Uterus (tissue), 4 donors: Measurements from ENCODE around the gene INTU. TPM values are rescaled to one million over a fixed set of nuclear protein-coding genes. Genes with fewer than 3 reads are reported as not detected.

Experiments
- DNase-seq, 2 donors: peaks; one replicate each; pipeline ENCODE4 v3.0.0-alpha.2; 2019 to 2020
- H3K27ac ChIP-seq, 2 donors: fragments of 200-600 bp; sonication (generic); 1 replicate in 1 of 2; 2 replicates in 1 of 2; pipeline ENCODE4 v1.5.1; 2016 to 2018
- H3K27me3 ChIP-seq, 2 donors: fragments of 200-600 bp; sonication (generic); one replicate each; pipeline ENCODE4 v1.5.1; 2018 to 2019; ENCODE audit warnings: control low read depth in 1 of 2
- H3K36me3 ChIP-seq, 2 donors: fragments of 200-600 bp; sonication (generic); one replicate each; pipeline ENCODE4 v1.5.1; 2019; ENCODE audit warnings: control low read depth in 1 of 2
- H3K4me1 ChIP-seq, 2 donors: fragments of 200-600 bp; sonication (generic); one replicate each; pipeline ENCODE4 v1.5.1; 2018 to 2019; ENCODE audit warnings: control low read depth in 1 of 2
- H3K4me3 ChIP-seq, 2 donors: fragments of 200-600 bp; sonication (generic); 1 replicate in 1 of 2; 2 replicates in 1 of 2; pipeline ENCODE4 v1.5.1; 2018 to 2019; ENCODE audit warnings: mild to moderate bottlenecking in 1 of 2
- H3K9me3 ChIP-seq, 2 donors: fragments of 200-600 bp; sonication (generic); one replicate each; pipeline ENCODE4 v1.5.1; 2019; ENCODE audit warnings: control low read depth in 1 of 2
- POLR2A ChIP-seq, 2 donors: fragments of 450-650 bp; IDR thresholded peaks; one replicate each; pipeline ENCODE4 v1.6.1; 2016; ENCODE audit warnings: antibody characterized with exemption in 2 of 2, mild to moderate bottlenecking in 1 of 2, moderate library complexity in 1 of 2
- intact Hi-C: fragments of 100-400 bp; cut with DNase I; formaldehyde crosslinking; loops from one replicate; pipeline ENCODE4 v1.15.1; 2023; ENCODE audit warnings: low total_unique reads
- total RNA-seq, 4 donors: library from RNA; depleted of rRNA in 3 of 4; stranded (reverse); fragments of >200 nt in 3 of 4; gene quantifications; one replicate each; pipeline versions ENCODE4 v1.1.0 to v1.2.4, GENCODE V29; 2014 to 2023
- TF ChIP-seq, protein P1 (sequence below), 4 experiments: fragments of 200-600 bp in 2 of 4; fragments of 450-650 bp in 2 of 4; sonication (generic) in 2 of 4; IDR thresholded peaks; one replicate each; pipeline ENCODE4 v1.5.1; 2016 to 2019; ENCODE audit warnings: antibody characterized with exemption in 4 of 4, mild to moderate bottlenecking in 2 of 4, moderate library complexity in 1 of 4
- donor health status: DM: yes; HTN: yes; CAD: no.

The INTU gene
- total RNA-seq, 4 donors from 2014 or later = 5.3 to 31.5 (median 11.4) TPM

DNA sequence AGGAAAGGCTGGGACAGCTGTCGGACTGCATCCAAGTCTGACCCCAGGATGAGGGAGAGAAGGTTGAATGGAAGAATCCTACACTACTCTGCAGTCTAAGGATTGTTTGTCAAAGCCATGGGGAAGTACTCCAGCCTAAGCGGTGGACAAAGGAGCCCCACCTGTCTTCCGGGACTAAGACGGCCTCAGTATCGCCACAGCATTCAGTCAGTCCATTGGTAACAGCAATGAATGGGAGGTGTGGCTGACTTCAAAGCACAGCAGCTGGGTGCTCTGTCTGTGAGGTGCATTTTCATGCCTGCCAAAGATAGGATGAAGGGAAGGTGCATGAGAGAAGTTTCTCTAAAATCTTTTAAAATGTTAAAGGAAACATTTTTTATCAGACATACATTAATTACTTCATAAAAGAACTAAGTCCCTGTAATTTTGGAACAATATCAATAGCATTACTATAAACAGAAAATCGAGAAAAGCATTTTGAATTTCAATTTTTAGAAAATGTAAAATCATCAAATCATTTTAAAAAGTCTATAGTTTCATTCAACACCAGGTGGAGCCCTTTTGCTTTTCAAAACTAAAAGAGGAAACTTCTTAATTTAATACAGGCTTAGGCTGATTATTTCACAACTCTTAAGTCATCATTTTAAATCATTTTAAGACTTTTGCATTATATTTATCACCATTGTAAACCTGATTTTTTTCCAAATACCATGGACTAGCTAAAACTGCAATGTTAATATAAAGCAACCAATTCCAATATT, 27.6 kb upstream of the INTU start:
- Histone ChIP-seq H3K27me3 (no peaks in the 10 kb centered on the region), H3K4me3 (no peak overlapping the region), H3K4me1 (no peaks in the 10 kb centered on the region), H3K27ac (no peak overlapping the region), H3K9me3 (no peaks in the 10 kb centered on the region), H3K36me3 (no peaks in the 10 kb centered on the region)
- intact Hi-C loops = no loop called here
- TF ChIP-seq POLR2A (IDR thresholded peaks at IDR 0.05) = no peak
- TF ChIP-seq, protein P1, sequence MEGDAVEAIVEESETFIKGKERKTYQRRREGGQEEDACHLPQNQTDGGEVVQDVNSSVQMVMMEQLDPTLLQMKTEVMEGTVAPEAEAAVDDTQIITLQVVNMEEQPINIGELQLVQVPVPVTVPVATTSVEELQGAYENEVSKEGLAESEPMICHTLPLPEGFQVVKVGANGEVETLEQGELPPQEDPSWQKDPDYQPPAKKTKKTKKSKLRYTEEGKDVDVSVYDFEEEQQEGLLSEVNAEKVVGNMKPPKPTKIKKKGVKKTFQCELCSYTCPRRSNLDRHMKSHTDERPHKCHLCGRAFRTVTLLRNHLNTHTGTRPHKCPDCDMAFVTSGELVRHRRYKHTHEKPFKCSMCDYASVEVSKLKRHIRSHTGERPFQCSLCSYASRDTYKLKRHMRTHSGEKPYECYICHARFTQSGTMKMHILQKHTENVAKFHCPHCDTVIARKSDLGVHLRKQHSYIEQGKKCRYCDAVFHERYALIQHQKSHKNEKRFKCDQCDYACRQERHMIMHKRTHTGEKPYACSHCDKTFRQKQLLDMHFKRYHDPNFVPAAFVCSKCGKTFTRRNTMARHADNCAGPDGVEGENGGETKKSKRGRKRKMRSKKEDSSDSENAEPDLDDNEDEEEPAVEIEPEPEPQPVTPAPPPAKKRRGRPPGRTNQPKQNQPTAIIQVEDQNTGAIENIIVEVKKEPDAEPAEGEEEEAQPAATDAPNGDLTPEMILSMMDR (IDR thresholded peaks at IDR 0.05) = peak; percentile 37 to 56 (median 47)
- DNase-seq = no peak

DNA sequence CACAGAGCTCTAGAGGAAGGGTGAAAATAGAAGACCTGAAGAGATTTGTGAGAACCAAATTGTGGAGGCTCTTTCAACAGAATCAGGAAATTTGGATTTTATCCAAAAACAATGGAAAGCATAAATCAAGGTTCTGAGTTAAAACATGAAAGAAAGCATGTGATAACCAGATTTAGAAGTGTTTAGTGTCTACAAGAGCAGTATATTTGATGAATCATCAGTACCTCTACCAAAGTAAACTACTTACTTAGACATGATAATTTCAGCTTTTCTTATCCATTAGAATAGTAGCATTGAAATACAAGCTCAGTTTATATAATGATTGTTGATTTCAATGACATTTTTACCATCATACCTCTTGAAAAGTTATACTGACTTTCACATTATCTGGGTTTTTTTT, 25.9 kb upstream of the INTU start:
- H3K36me3 ChIP-seq = no peaks in the 10 kb centered on the region
- H3K4me1 ChIP-seq = no peaks in the 10 kb centered on the region
- TF ChIP-seq POLR2A (IDR thresholded peaks at IDR 0.05) = no peak
- TF ChIP-seq, protein P1 (IDR thresholded peaks at IDR 0.05) = no peak
- no peaks in the 10 kb centered on the region for H3K9me3 ChIP-seq
- no peak for DNase-seq
- intact Hi-C loops = no loop called here
- no peak overlapping the region for H3K27ac ChIP-seq
- no peaks in the 10 kb centered on the region for H3K27me3 ChIP-seq
- no peak overlapping the region for H3K4me3 ChIP-seq

DNA sequence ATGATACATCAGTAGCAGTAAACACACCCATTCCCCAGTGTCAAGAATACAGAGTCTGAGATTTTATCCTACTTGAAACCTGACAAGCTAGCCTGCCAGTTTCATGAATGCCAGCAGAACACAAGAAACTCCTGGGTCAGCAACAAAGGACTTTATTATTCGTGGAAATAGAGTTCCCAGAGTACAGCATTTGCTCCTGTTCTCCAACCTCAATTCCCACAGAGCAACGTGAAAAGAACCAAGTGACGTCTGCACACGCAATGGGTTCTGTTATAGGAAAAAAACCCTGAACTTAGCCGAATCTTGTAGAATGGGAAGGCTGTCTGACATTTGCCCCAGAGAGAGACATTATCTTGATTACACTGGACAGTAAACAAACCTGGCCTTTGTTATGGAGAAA, 23.3 kb upstream of the INTU start:
- H3K36me3 ChIP-seq = no peaks in the 10 kb centered on the region
- H3K9me3 ChIP-seq = no peaks in the 10 kb centered on the region
- no peaks in the 10 kb centered on the region for H3K4me1 ChIP-seq
- TF ChIP-seq, protein P1 (IDR thresholded peaks at IDR 0.05) = no peak
- TF ChIP-seq POLR2A (IDR thresholded peaks at IDR 0.05) = no peak
- no peak overlapping the region for H3K27ac ChIP-seq
- intact Hi-C loops = no loop called here
- no peak overlapping the region for H3K4me3 ChIP-seq
- H3K27me3 ChIP-seq = no peaks in the 10 kb centered on the region
- no peak for DNase-seq

DNA sequence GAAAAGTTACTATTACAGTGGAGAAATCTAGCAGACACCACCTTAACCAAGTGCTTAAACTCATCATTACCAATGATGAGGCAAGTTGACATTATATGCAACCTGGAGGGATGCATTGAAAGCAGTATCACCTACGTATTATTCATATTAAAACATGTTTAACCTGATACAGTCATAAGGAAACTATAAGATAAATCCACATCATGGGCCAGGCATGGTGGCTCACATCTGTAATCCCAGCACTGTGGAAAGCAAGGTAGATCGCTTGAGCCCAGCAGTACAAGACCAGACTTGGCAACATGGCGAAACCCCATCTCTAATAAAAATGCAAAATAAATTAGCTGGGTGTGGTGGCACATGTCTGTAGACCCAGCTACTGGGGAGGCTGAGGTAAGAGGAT, 22.3 kb upstream of the INTU start:
- Histone ChIP-seq H3K27me3 (no peaks in the 10 kb centered on the region), H3K9me3 (no peaks in the 10 kb centered on the region), H3K4me3 (no peak overlapping the region), H3K4me1 (no peaks in the 10 kb centered on the region), H3K36me3 (no peaks in the 10 kb centered on the region), H3K27ac (no peak overlapping the region)
- DNase-seq = no peak
- intact Hi-C loops = no loop called here
- TF ChIP-seq, protein P1 (IDR thresholded peaks at IDR 0.05) = no peak
- no peak for TF ChIP-seq POLR2A (IDR thresholded peaks at IDR 0.05)

DNA sequence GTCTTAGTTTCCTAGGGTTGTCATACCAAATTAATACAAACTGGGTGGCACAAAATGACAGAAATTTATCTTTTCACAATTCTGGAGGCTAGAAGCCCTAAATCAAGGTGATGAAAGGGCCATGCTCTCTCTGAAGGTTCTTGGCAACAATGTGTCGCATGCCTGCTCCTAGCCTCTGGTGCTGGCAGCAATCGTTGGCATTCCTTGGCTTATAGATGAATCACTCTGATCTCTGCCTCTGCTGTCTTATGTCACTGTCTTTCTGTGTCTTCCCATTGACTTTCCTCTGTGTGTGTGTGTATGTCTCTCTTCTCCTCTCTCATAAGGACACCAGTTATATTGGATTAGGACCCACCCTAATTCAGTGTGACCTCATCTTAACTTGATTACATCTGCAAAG, 15.9 kb upstream of the INTU start:
- no peak for TF ChIP-seq POLR2A (IDR thresholded peaks at IDR 0.05)
- TF ChIP-seq, protein P1 (IDR thresholded peaks at IDR 0.05) = no peak

More for the DNA sequence above, 15.9 kb upstream of the INTU start:
- intact Hi-C loops = no loop called here
- Histone ChIP-seq H3K9me3 (no peaks in the 10 kb centered on the region), H3K27ac (no peak overlapping the region), H3K4me1 (no peaks in the 10 kb centered on the region), H3K4me3 (no peak overlapping the region), H3K36me3 (no peaks in the 10 kb centered on the region), H3K27me3 (peaks cover 0 to 18% of the 10 kb centered on the region in 2 donors)
- DNase-seq = no peak
